Iris pigment epithelial cell (primary cell): ENCODE data around the gene ZXDC.

Source experiments
- DNase-seq: peaks from one replicate; pipeline ENCODE4 v3.0.0-alpha.2; 2011; ENCODE audit warnings: low read depth

The ZXDC gene

GRCh38 chr3:126435456-126436315, 40.0 kb downstream of the ZXDC start:
- no peak for DNase-seq

GRCh38 chr3:126434931-126435411, 40.7 kb downstream of the ZXDC start:
- no peak for DNase-seq

- no peak for DNase-seq
These were observed 41.5 kb downstream of the ZXDC start for GRCh38 chr3:126434264-126434590.

GRCh38 chr3:126433496-126434263, 42.0 kb downstream of the ZXDC start:
- DNase-seq = no peak

- DNase-seq = no peak
These were observed 42.6 kb downstream of the ZXDC start for GRCh38 chr3:126433105-126433430.

- DNase-seq = peak; percentile 30
These were observed 43.2 kb downstream of the ZXDC start for GRCh38 chr3:126432361-126433104.

GRCh38 chr3:126431103-126431534, 44.6 kb downstream of the ZXDC start:
- DNase-seq = no peak

- DNase-seq = no peak
These were observed 50.9 kb downstream of the ZXDC start for GRCh38 chr3:126424751-126425150.

- no peak for DNase-seq
These were observed 51.5 kb downstream of the ZXDC start for GRCh38 chr3:126424039-126424717.

- no peak for DNase-seq
These were observed 52.3 kb downstream of the ZXDC start for GRCh38 chr3:126423191-126424038.

- no peak for DNase-seq
These were observed 53.1 kb downstream of the ZXDC start for GRCh38 chr3:126422571-126423091.

GRCh38 chr3:126422121-126422520, 53.6 kb downstream of the ZXDC start:
- DNase-seq = no peak

- no peak for DNase-seq
These were observed 54.0 kb downstream of the ZXDC start for GRCh38 chr3:126421573-126422119.

GRCh38 chr3:126419886-126420786, 55.6 kb downstream of the ZXDC start:
- DNase-seq = peak; percentile 16

GRCh38 chr3:126419151-126419703, 56.5 kb downstream of the ZXDC start:
- no peak for DNase-seq

- no peak for DNase-seq
These were observed 57.0 kb downstream of the ZXDC start for GRCh38 chr3:126418661-126419131.

- no peak for DNase-seq
These were observed 57.6 kb downstream of the ZXDC start for GRCh38 chr3:126417981-126418530.

- DNase-seq = no peak
These were observed 58.2 kb downstream of the ZXDC start for GRCh38 chr3:126417515-126417914.

GRCh38 chr3:126416943-126417342, 58.7 kb downstream of the ZXDC start:
- no peak for DNase-seq
